Measurements from ENCODE around the gene UBE2E2.

The UBE2E2 gene

GRCh38 chr3:23475446-23475845, 272.3 kb downstream of the UBE2E2 start:
- Histone ChIP-seq H2AFZ (ENCODE audit: low read length) (no peak overlapping the region), H3K9me3 (ENCODE audit: low read length) (peaks cover 27% of the 10 kb centered on the region), H3K9ac (ENCODE audit: low read length) (no peak overlapping the region), H3K79me2 (ENCODE audit: insufficient read depth, low read length) (no peaks in the 10 kb centered on the region), H3K27me3 (ENCODE audit: insufficient read depth, low read length) (no peaks in the 10 kb centered on the region), H3K36me3 (ENCODE audit: insufficient read depth, low read length) (no peaks in the 10 kb centered on the region), H4K20me1 (ENCODE audit: insufficient read depth, low read length) (no peaks in the 10 kb centered on the region), H3K9me2 (ENCODE audit: low read depth, low read length) (no peaks in the 10 kb centered on the region), H3K4me1 (ENCODE audit: insufficient read depth, low read length, severe bottlenecking) (no peaks in the 10 kb centered on the region), H3K4me3 (ENCODE audit: low read depth, low read length, poor library complexity, severe bottlenecking) (no peak overlapping the region), H3K27ac (ENCODE audit: low read depth, low read length, poor library complexity, severe bottlenecking) (no peak overlapping the region), H3K4me2 (ENCODE audit: low read length) (no peak overlapping the region), H3F3A (ENCODE audit: insufficient read depth, low read length) (no peaks in the 10 kb centered on the region)
- TF ChIP-seq, protein P1, sequence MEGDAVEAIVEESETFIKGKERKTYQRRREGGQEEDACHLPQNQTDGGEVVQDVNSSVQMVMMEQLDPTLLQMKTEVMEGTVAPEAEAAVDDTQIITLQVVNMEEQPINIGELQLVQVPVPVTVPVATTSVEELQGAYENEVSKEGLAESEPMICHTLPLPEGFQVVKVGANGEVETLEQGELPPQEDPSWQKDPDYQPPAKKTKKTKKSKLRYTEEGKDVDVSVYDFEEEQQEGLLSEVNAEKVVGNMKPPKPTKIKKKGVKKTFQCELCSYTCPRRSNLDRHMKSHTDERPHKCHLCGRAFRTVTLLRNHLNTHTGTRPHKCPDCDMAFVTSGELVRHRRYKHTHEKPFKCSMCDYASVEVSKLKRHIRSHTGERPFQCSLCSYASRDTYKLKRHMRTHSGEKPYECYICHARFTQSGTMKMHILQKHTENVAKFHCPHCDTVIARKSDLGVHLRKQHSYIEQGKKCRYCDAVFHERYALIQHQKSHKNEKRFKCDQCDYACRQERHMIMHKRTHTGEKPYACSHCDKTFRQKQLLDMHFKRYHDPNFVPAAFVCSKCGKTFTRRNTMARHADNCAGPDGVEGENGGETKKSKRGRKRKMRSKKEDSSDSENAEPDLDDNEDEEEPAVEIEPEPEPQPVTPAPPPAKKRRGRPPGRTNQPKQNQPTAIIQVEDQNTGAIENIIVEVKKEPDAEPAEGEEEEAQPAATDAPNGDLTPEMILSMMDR (IDR thresholded peaks at IDR 0.05; ENCODE audit: low read length), result no peak
- no peak for TF ChIP-seq EZH2 (IDR thresholded peaks at IDR 0.05; ENCODE audit: borderline replicate concordance, low read length)

DNA sequence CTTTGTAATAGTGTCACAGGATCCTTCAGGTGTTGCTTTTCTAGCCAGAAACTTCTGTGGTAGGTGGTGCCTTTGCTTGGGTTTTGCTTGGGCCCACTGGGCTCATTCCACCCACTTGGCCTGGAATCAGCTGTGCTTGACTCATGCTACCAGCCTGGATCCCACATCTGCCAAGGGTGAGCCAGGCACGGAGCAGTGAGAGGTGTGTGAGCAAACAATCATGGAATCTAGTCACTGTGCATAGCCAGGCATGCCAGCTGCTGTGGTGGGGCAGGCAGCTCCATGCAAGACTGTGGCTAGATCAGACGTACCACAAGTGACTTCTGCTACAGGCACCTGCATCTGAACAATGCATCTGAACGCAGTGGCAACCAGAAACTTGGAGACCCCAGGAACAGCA, 275.9 kb downstream of the UBE2E2 start:
- no peaks in the 10 kb centered on the region for H3K79me2 ChIP-seq (ENCODE audit: insufficient read depth, low read length)
- TF ChIP-seq, protein P1 (IDR thresholded peaks at IDR 0.05; ENCODE audit: low read length), result no peak
- no peak for TF ChIP-seq EZH2 (IDR thresholded peaks at IDR 0.05; ENCODE audit: borderline replicate concordance, low read length)
- H2AFZ ChIP-seq (ENCODE audit: low read length), result no peak overlapping the region
- no peaks in the 10 kb centered on the region for H3K4me1 ChIP-seq (ENCODE audit: insufficient read depth, low read length, severe bottlenecking)
- H3F3A ChIP-seq (ENCODE audit: insufficient read depth, low read length), result no peaks in the 10 kb centered on the region
- H3K9me2 ChIP-seq (ENCODE audit: low read depth, low read length), result no peaks in the 10 kb centered on the region
- H3K9me3 ChIP-seq (ENCODE audit: low read length), result peaks cover 28% of the 10 kb centered on the region
- no peaks in the 10 kb centered on the region for H4K20me1 ChIP-seq (ENCODE audit: insufficient read depth, low read length)
- no peak overlapping the region for H3K27ac ChIP-seq (ENCODE audit: low read depth, low read length, poor library complexity, severe bottlenecking)
- H3K36me3 ChIP-seq (ENCODE audit: insufficient read depth, low read length), result no peaks in the 10 kb centered on the region
- H3K4me2 ChIP-seq (ENCODE audit: low read length), result no peak overlapping the region
- H3K27me3 ChIP-seq (ENCODE audit: insufficient read depth, low read length), result no peaks in the 10 kb centered on the region
- H3K9ac ChIP-seq (ENCODE audit: low read length), result no peak overlapping the region
- H3K4me3 ChIP-seq (ENCODE audit: low read depth, low read length, poor library complexity, severe bottlenecking), result no peak overlapping the region

DNA sequence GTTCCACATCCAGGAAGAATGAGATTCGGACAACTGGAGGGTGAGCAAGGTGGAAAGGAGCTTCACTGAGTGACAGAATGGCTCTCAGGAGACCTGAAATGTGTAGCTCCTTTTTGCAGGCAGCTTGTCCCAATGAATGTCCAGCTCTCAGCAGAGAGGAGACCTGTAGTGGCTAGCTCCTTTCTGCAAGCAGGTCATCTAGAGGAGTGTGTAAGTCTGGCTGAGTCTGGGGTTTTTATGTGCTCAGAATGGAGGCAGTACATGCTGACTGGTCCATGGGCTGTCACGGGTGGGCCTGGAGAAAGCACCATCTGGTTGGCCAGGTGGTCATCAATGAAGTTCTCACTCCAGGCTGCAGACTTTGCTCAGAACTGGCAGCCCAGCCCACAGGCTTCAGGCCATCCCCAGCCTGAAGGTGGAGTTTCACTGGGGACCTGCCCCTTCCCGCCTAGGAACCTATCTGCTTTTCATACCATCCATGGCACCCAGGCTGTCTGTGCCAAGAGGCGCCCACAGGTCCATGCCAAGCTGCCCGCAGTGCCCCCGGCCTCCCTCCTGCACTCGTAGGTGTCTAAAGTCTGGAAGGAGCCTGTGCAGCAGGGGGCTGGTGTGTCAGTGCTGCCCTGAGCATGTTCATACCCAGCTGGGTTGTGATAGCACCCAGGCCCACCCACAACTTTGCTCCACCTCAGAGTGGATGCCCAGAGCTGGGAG, 276.6 kb downstream of the UBE2E2 start:
- H3K4me3 ChIP-seq (ENCODE audit: low read depth, low read length, poor library complexity, severe bottlenecking), result no peak overlapping the region
- no peaks in the 10 kb centered on the region for H3K9me2 ChIP-seq (ENCODE audit: low read depth, low read length)
- peaks cover 32% of the 10 kb centered on the region for H3K9me3 ChIP-seq (ENCODE audit: low read length)
- H3K9ac ChIP-seq (ENCODE audit: low read length), result no peak overlapping the region
- no peak overlapping the region for H3K27ac ChIP-seq (ENCODE audit: low read depth, low read length, poor library complexity, severe bottlenecking)
- no peaks in the 10 kb centered on the region for H4K20me1 ChIP-seq (ENCODE audit: insufficient read depth, low read length)
- H3K36me3 ChIP-seq (ENCODE audit: insufficient read depth, low read length), result no peaks in the 10 kb centered on the region
- H3K27me3 ChIP-seq (ENCODE audit: insufficient read depth, low read length), result no peaks in the 10 kb centered on the region
- H3K4me2 ChIP-seq (ENCODE audit: low read length), result no peak overlapping the region
- TF ChIP-seq, protein P1 (IDR thresholded peaks at IDR 0.05; ENCODE audit: low read length), result no peak
- TF ChIP-seq EZH2 (IDR thresholded peaks at IDR 0.05; ENCODE audit: borderline replicate concordance, low read length), result no peak
- no peak overlapping the region for H2AFZ ChIP-seq (ENCODE audit: low read length)
- H3F3A ChIP-seq (ENCODE audit: insufficient read depth, low read length), result no peaks in the 10 kb centered on the region
- no peaks in the 10 kb centered on the region for H3K4me1 ChIP-seq (ENCODE audit: insufficient read depth, low read length, severe bottlenecking)
- no peaks in the 10 kb centered on the region for H3K79me2 ChIP-seq (ENCODE audit: insufficient read depth, low read length)
